Neuronal stem cell (in vitro differentiated cells): ENCODE data around the gene NDEL1.
A peak's percentile ranks its signal among the peaks of the same experiment; 100 is the strongest.

ENCODE experiments used
- DNase-seq: peaks from one replicate; pipeline ENCODE4 v3.0.0-alpha.2; 2013; ENCODE audit warnings: low spot score
- H2AFZ ChIP-seq: one replicate; pipeline ENCODE4 v1.6.1; 2013; ENCODE audit warnings: mild to moderate bottlenecking, low read length, inconsistent platforms
- H2AK5ac ChIP-seq: 2 replicates; pipeline ENCODE4 v1.6.1; 2013; ENCODE audit warnings: low read depth, mild to moderate bottlenecking, inconsistent platforms, low read length, moderate library complexity, mixed read lengths
- H2BK120ac ChIP-seq: 2 replicates; pipeline ENCODE4 v1.6.1; 2013; ENCODE audit warnings: low read depth, mild to moderate bottlenecking, inconsistent platforms, low read length, moderate library complexity, mixed read lengths
- H2BK12ac ChIP-seq: one replicate; pipeline ENCODE4 v1.6.1; 2013; ENCODE audit warnings: low read length, inconsistent platforms
- H2BK15ac ChIP-seq: 2 replicates; pipeline ENCODE4 v1.6.1; 2013; ENCODE audit warnings: mild to moderate bottlenecking, low read length, inconsistent platforms, mixed read lengths
- H2BK5ac ChIP-seq: one replicate; pipeline ENCODE4 v1.6.1; 2013; ENCODE audit warnings: inconsistent platforms, mild to moderate bottlenecking, low read length, moderate library complexity
- H3K14ac ChIP-seq: one replicate; pipeline ENCODE4 v1.6.1; 2013; ENCODE audit warnings: low read length, inconsistent platforms
- H3K18ac ChIP-seq: 2 replicates; pipeline ENCODE4 v1.6.1; 2013; ENCODE audit warnings: low read length, inconsistent platforms
- H3K23ac ChIP-seq: 2 replicates; pipeline ENCODE4 v1.6.1; 2013; ENCODE audit warnings: low read depth, mild to moderate bottlenecking, mixed read lengths, low read length, inconsistent platforms; ENCODE audit not compliant: poor library complexity
- H3K27ac ChIP-seq: replicated peaks from 3 replicates; pipeline ENCODE4 v1.5.1; 2013; ENCODE audit warnings: low read length, inconsistent platforms
- H3K27me3 ChIP-seq, 3 experiments: 2 replicates each; pipeline ENCODE4 v1.6.1; 2013; ENCODE audit warnings: low read length in 3 of 3, mild to moderate bottlenecking in 2 of 3, inconsistent platforms in 1 of 3, low read depth in 1 of 3, mixed read lengths in 1 of 3, moderate library complexity in 1 of 3; ENCODE audit not compliant: control insufficient read depth in 3 of 3, insufficient read depth in 3 of 3
- H3K36me3 ChIP-seq, 2 donors: replicated peaks in 1 of 2; 2 replicates each; pipeline ENCODE4 v1.6.1; 2013; ENCODE audit warnings: low read length in 2 of 2; ENCODE audit not compliant: control insufficient read depth in 2 of 2, insufficient read depth in 2 of 2
- H3K4ac ChIP-seq: 2 replicates; pipeline ENCODE4 v1.6.1; 2013; ENCODE audit warnings: inconsistent platforms, mild to moderate bottlenecking, low read length, moderate library complexity
- H3K4me1 ChIP-seq, 2 donors: 1 replicate in 1 of 2; 2 replicates in 1 of 2; pipeline ENCODE4 v1.6.1; 2013; ENCODE audit warnings: low read length in 2 of 2, low read depth in 1 of 2; ENCODE audit not compliant: control insufficient read depth in 2 of 2, insufficient read depth in 1 of 2
- H3K4me2 ChIP-seq: one replicate; pipeline ENCODE4 v1.6.1; 2013; ENCODE audit warnings: mild to moderate bottlenecking, low read length, inconsistent platforms; ENCODE audit not compliant: insufficient read depth, poor library complexity, severe bottlenecking
- H3K4me3 ChIP-seq, 2 donors: 2 replicates each; pipeline ENCODE4 v1.5.1; 2013; ENCODE audit warnings: low read length in 2 of 2, mild to moderate bottlenecking in 2 of 2, inconsistent platforms in 1 of 2, moderate library complexity in 1 of 2
- H3K79me1 ChIP-seq: one replicate; pipeline ENCODE4 v1.6.1; 2013; ENCODE audit warnings: low read depth, mild to moderate bottlenecking, inconsistent platforms, low read length, moderate library complexity
- H3K9ac ChIP-seq: one replicate; pipeline ENCODE4 v1.6.1; 2013; ENCODE audit warnings: mild to moderate bottlenecking, low read depth, low read length, inconsistent platforms; ENCODE audit not compliant: poor library complexity
- H3K9me3 ChIP-seq, 2 donors: replicated peaks in 1 of 2; 2 replicates each; pipeline versions ENCODE3 to v1.6.1; 2013; ENCODE audit warnings: low read length in 2 of 2, mild to moderate bottlenecking in 2 of 2, inconsistent platforms in 1 of 2, low read depth in 1 of 2, mixed read lengths in 1 of 2, moderate library complexity in 1 of 2; ENCODE audit not compliant: control insufficient read depth in 2 of 2, insufficient read depth in 1 of 2
- H4K8ac ChIP-seq: one replicate; pipeline ENCODE4 v1.6.1; 2013; ENCODE audit warnings: low read depth, mild to moderate bottlenecking, inconsistent platforms, low read length, moderate library complexity
- H4K91ac ChIP-seq: one replicate; pipeline ENCODE4 v1.6.1; 2013; ENCODE audit warnings: low read length, low read depth, mild to moderate bottlenecking, inconsistent platforms; ENCODE audit not compliant: poor library complexity
- WGBS, 2 donors: extraction: QIAGEN DNeasy Blood & Tissue Kit; methylation state at CpG; one replicate each; pipeline ENCODE4 v1.1.7; 2013; ENCODE audit warnings: missing lambda C conversion rate in 2 of 2, mixed read lengths in 1 of 2; ENCODE audit not compliant: insufficient read length in 2 of 2, insufficient replicate concordance in 1 of 2; ENCODE audit errors: extremely low coverage in 2 of 2; 5-methylcytosine and 5-hydroxymethylcytosine counted together

NDEL1 gene

DNA sequence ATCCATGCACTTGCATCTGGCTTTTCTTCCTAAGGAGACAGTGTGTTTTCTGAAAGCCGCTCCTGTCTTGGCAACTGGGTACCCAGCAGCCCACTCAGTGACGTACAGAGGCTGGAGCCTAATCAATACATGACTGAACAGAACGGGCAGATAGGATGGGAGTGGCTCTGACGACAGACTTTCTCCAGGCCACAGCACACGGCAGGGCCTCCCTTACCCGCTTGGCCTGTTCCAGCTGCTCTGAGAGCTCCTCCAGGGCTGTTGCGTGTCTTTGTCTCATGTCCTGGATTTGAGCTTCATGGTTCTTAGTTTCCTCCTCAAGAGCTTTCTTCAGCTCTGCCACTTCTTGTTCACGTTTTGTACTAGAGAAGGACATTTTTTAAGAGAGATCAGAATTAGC, 64.9 kb downstream of the NDEL1 start:
- Histone ChIP-seq H2AK5ac (no peak overlapping the region), H2BK120ac (no peak overlapping the region), H3K14ac (no peak overlapping the region), H3K9me3 (no peaks in the 10 kb centered on the region), H3K9ac (no peak overlapping the region), H3K4ac (no peak overlapping the region), H3K4me3 (no peak overlapping the region), H4K91ac (no peak overlapping the region), H3K23ac (no peak overlapping the region), H2AFZ (no peak overlapping the region), H2BK15ac (no peak overlapping the region), H2BK12ac (no peak overlapping the region), H3K18ac (no peak overlapping the region), H3K27ac (no peak overlapping the region), H3K36me3 (peaks cover 55 to 97% of the 10 kb centered on the region in 2 donors), H3K79me1 (peaks cover 4% of the 10 kb centered on the region), H3K4me1 (no peaks in the 10 kb centered on the region), H3K4me2 (no peak overlapping the region), H4K8ac (no peak overlapping the region), H2BK5ac (no peak overlapping the region), H3K27me3 (no peaks in the 10 kb centered on the region)
- no peak for DNase-seq
- WGBS, 2 donors = no CpG with 5 or more reads among the region's 8 CpGs

DNA sequence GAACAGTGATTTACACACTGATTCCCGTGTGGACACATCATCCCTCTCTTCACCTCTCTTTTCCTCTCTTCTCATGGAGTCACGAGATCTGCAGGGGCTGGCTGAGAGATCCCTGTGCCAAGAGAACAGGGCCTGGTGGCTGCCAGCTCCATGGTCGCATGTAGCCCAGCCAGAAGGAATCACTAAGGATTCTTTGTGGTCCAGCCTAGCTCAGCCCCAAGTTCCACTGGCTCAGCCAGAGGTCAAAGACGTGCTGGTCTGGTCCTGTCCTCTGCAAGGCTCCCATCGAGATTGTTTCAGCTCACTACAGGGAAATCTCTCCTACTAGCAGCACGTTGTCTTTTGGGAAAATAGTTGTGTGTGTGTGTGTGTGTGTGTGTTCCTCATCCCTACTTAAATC, 66.4 kb downstream of the NDEL1 start:
- no peaks in the 10 kb centered on the region for H3K9me3 ChIP-seq
- no peak overlapping the region for H2BK15ac ChIP-seq
- no peak overlapping the region for H3K18ac ChIP-seq
- no peak overlapping the region for H2AK5ac ChIP-seq
- no CpG with 5 or more reads among the region's 6 CpGs for WGBS, 2 donors
- no peak for DNase-seq
- H3K27me3 ChIP-seq = no peaks in the 10 kb centered on the region
- H2BK5ac ChIP-seq = no peak overlapping the region
- H3K14ac ChIP-seq = no peak overlapping the region
- H3K4me3 ChIP-seq = no peak overlapping the region
- H4K91ac ChIP-seq = no peak overlapping the region
- no peak overlapping the region for H3K27ac ChIP-seq
- H2BK12ac ChIP-seq = no peak overlapping the region
- no peak overlapping the region for H4K8ac ChIP-seq
- no peak overlapping the region for H3K4me2 ChIP-seq
- no peak overlapping the region for H3K9ac ChIP-seq
- no peak overlapping the region for H3K23ac ChIP-seq
- H3K4me1 ChIP-seq = no peaks in the 10 kb centered on the region
- no peak overlapping the region for H2AFZ ChIP-seq
- no peak overlapping the region for H3K4ac ChIP-seq
- H3K79me1 ChIP-seq = peaks cover 4% of the 10 kb centered on the region
- no peak overlapping the region for H2BK120ac ChIP-seq
- peaks cover 55 to 97% of the 10 kb centered on the region in 2 donors for H3K36me3 ChIP-seq

DNA sequence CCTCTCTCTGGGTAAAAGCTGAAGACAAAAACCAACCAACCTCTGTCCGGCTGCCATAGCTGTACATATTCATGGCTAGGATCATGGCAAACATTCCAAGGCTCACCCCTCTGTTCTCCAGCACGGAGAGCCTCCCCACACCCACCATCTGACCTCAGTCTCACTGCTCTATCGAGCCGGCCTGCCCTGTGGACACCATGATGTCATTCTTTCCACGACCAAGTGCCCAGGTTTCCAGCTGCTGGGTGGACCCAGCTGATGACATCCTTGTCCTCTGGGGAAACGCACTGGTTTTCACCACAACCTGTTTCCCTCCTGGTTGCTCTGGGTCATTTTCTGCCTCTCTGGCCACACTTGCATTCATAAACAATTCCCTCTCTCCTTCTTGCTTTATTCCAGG, 67.7 kb downstream of the NDEL1 start:
- no peak overlapping the region for H4K91ac ChIP-seq
- no peak overlapping the region for H3K23ac ChIP-seq
- peak overlapping the region; percentile 45 for H3K9ac ChIP-seq
- H3K27me3 ChIP-seq = no peaks in the 10 kb centered on the region
- H2BK120ac ChIP-seq = no peak overlapping the region
- no peak overlapping the region for H2AK5ac ChIP-seq
- no peak overlapping the region for H3K27ac ChIP-seq
- no peak overlapping the region for H2AFZ ChIP-seq
- no peak for DNase-seq
- peaks cover 4% of the 10 kb centered on the region for H3K79me1 ChIP-seq
- H2BK12ac ChIP-seq = no peak overlapping the region
- no peak overlapping the region for H3K14ac ChIP-seq
- no peak overlapping the region for H2BK5ac ChIP-seq
- H3K4me1 ChIP-seq = no peaks in the 10 kb centered on the region
- no peak overlapping the region for H3K18ac ChIP-seq
- H3K4me3 ChIP-seq = no peak overlapping the region
- H4K8ac ChIP-seq = no peak overlapping the region
- no peak overlapping the region for H3K4me2 ChIP-seq
- H3K4ac ChIP-seq = no peak overlapping the region
- peaks cover 58 to 98% of the 10 kb centered on the region in 2 donors for H3K36me3 ChIP-seq
- no peak overlapping the region for H2BK15ac ChIP-seq
- H3K9me3 ChIP-seq = no peaks in the 10 kb centered on the region
- no CpG with 5 or more reads among the region's 6 CpGs for WGBS, 2 donors

- Histone ChIP-seq H3K4me2 (no peak overlapping the region), H3K18ac (no peak overlapping the region), H2BK120ac (no peak overlapping the region), H2BK12ac (no peak overlapping the region), H2BK5ac (no peak overlapping the region), H3K36me3 (peaks cover 62 to 98% of the 10 kb centered on the region in 2 donors), H3K4me1 (no peaks in the 10 kb centered on the region), H3K23ac (peak overlapping the region; percentile 56), H3K27ac (no peak overlapping the region), H2AK5ac (no peak overlapping the region), H3K4ac (no peak overlapping the region), H3K9me3 (no peaks in the 10 kb centered on the region), H4K8ac (no peak overlapping the region), H3K79me1 (peaks cover 4% of the 10 kb centered on the region), H3K9ac (no peak overlapping the region), H3K27me3 (no peaks in the 10 kb centered on the region), H4K91ac (no peak overlapping the region), H2AFZ (no peak overlapping the region), H2BK15ac (no peak overlapping the region), H3K4me3 (no peak overlapping the region), H3K14ac (peak overlapping the region; percentile 9)
- no CpG with 5 or more reads among the region's 9 CpGs for WGBS, 2 donors
- DNase-seq = no peak
Observed at GRCh38 chr17:8503807-8504206, 68.1 kb downstream of the NDEL1 start.
